ENCODE data around the gene CHMP6. TPM values are rescaled to one million over a fixed set of nuclear protein-coding genes. Genes with fewer than 3 reads are reported as not detected.

CHMP6 gene
- total RNA-seq, 1 donor from 2014 or later: 14.5 TPM

DNA sequence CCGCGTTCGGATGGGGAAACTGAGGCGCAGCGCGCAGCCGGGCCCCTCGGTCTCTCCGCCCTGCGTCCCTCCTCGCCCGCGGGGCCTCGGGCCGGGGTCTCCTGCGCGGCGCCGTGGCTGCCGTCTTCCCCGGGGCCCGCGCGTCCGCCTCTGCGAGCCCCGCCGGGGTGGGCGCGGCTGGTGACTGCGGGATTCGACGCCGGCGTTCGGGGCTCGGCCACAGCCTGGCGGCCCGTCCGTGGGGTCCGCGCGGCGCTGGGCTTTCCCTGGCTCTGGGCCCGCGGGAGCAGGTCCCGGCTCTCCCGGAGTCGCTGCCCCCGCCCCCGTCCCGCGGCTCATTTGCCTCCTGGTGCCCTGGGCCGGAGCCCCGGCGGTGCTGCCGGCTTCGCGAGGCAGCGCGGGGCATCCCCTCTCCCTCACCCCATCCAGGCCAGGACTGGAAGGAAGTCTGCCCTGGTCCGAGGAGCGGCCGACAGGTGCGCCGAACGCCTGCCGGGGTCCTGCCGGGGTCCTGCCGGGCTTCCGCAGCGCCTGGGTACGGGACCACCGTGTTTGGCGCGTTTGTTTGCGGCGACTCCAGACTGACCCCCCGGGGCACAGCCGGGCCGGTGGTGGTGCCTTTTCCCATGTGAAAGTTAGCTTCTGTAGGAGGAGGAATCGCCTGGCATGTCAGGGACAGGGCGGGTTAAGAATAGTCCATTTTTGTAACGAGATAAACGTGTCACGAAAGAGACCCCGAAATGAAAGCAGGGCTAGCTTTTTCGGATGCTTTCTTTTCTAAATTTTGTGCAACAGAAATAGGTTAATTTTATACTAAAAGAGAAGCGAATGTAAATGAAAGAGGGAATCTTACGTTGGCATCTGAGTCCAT lies 671 bp downstream of the CHMP6 start:
- DNase-seq: no peak

GRCh38 chr17:80992948-80993624 lies 1.4 kb downstream of the CHMP6 start:
- DNase-seq: no peak

GRCh38 chr17:80995131-80995530 lies 3.5 kb downstream of the CHMP6 start:
- no peak for DNase-seq

DNA sequence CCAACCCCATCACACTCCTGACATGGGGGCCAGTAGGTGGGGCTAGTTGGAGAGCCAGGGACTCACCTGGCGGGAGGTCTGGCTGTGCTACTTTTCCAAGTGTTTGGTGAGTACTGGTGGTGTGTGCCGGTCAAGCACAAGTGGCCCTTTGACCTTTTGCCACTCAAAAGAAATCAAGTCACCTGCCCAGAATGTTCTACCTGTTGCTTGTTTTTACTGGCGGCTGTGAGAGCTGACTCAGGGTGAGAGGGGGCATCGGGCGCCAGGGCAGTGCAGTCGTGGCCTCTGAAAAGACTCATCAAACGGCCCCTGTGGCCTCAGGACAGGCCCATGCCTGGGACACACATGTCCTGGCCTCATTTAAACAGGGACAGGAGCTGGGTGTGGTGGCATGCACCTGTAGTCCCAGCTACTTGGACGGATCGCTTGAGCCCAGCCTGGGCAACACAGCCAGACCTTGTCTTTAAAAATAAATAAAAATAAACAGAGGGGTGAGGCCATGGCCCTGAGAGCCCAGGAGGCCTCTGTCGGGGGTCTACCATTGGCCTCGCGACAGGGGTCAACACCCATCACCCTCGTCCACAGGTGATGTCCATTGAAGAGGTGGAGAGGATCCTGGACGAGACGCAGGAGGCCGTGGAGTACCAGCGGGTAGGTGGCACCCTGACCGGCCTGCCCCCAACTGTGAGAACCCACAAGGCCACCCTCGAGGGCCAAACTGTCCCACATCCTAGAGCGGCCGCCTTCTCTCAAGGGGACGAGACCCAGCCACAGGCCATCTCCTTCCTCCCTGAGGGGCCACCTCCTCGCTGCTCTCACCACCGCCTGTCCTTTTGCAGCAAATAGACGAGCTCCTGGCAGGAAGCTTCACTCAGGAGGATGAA lies 5.0 kb downstream of the CHMP6 start:
- no peak for DNase-seq

DNA sequence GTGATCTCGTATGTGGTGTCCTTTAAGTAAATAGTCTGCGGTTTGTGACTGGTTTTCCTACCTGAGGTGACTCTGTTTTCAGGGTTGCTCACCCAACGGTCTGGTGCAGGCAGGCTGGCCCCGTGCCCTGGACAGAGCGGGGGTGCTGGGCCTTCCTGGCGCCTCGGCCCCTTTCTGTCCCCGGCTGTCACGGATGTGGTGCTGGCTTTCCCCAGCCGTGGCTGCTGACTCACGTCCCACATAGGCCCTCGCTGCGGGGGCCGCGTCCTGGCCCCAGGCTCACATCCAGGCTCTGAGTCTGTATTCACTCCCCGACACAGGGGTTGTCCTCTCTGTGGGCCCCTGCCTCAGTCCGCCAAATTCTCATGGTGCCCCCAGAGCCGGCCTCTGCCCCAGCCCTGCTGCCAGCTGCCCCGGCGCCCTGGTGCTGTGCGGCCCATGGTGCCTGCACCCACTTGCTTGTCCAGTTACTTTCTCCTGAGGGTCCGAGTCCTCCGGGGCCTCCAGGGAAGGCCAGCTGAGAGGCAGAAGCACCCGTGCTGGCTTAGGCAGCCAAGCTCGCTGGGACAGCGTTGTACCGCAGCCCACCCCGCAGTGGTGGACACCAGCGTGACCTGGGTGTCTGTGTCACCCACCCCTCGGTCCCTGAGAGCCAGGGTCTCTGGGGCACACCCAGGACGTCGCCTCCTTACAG lies 5.9 kb downstream of the CHMP6 start:
- no peak for DNase-seq

DNA sequence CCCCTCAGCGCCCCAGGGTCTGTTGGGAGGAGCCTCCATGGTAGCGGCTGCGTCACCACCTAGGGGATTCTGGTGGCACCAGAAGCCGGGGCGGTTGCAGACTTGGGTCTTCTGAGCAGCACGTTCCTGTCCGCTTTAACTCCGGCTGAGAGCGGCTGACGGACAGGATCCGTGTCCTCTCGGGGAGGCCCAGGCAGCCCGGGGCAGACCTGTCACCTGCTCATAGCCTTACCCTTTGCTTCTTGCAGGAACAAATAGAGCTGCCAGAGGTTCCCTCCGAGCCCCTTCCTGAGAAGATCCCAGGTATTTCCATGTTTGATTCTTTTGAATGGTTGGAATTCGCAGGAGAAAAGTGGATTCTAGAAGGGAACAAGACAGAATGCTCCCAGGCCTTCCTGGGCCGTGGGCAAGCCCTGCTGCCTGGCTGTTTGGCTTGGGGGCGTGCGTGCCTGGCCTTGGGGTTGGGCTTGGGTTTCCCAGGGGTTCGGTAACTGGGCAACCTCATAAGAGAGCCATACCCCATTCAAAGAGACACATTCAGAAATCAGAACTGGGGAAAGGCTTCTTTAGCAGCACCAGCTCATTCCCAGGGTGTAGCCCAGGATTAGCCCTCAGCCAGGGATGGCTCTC lies 6.6 kb downstream of the CHMP6 start:
- DNase-seq: no peak

DNA sequence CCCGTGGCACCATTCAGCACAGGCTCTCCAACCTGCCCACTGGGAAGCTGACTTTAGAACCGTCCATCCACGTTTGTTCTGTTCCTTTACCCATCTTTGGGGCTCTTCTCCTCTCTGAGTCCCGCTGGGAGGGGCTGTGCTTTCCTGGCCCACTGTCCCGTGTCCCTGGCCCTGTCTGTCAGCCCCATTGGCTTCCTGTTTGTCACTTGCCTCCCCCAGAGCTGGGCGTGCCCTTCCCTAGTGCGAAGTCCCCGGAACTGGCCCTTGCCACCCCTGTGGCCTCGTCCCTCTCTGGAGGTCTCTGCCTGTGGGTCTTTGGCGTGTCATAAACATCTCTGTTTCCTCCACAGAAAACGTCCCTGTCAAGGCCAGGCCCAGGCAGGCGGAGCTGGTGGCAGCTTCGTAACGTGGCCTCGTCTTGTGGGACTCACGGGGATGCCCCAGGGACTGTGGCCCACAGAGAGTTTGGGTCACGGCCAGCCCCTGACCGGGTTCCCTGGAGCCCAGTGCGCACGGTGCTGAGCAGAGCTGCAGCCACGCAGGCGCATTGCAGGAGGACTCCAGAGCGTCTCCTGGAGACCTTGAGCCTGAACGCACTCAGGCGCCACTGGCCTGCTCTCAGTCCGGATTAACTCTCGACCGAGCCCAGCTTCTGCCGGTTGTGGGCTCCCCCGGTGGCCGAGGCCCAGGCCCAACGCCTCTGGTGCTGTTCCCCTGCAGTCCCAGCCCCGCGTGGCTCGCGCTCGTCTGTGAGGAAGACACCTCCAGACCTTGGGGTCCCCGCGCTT lies 7.3 kb downstream of the CHMP6 start:
- DNase-seq: no peak

DNA sequence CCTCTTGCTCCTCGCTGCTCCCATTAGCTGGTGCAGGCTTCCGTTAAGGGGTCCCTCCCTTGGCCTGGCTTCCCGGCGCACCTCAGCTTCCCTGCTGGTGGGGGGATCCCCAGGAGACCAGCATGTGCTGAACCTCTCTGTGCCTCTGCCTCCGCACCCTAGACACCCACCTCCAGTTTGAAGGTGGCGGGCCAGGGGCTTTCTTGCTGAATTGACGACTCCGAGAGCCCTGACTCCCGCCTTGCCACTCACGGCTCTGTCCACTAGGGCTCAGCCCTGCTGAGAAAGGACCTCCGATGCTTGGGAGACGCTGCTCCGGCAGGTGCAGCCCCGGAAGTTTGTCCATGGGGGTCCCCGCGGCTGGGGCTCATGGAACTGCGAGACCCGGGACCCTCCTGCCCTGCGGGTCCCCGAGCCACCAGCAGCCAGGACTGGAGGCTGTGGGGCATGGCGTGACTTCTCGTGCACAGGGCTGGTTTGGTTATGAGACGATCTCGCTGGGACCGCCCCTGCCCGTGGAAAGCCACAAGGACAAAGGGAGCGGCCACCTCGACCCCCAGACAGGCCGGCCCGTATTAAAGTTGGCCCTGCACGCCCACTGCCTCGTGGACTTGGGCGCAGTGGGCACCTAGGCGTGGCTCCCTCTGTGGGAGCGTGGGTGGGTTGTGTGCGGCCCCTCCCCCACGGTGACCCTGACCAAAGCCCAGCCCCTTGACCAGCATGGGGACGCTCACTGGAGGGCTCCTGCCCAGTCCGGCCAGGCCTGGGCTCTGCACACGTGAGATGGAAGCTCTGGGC lies 8.1 kb downstream of the CHMP6 start:
- no peak for DNase-seq

DNA sequence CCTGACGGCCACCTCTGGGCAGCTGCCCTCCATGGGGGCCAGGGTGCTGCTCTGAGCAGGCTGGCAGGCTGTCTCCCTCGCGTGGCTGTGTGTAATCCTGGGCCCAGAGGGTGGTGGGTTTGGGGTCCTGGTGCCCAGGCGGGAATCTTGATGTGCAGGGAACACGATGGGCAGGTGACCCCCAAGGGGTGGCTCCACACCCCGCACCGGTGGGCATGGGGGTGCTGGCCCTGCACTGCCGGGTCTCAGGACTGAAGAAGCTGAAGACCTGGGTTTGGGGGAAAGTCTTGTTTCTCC lies 8.6 kb downstream of the CHMP6 start:
- no peak for DNase-seq

DNA sequence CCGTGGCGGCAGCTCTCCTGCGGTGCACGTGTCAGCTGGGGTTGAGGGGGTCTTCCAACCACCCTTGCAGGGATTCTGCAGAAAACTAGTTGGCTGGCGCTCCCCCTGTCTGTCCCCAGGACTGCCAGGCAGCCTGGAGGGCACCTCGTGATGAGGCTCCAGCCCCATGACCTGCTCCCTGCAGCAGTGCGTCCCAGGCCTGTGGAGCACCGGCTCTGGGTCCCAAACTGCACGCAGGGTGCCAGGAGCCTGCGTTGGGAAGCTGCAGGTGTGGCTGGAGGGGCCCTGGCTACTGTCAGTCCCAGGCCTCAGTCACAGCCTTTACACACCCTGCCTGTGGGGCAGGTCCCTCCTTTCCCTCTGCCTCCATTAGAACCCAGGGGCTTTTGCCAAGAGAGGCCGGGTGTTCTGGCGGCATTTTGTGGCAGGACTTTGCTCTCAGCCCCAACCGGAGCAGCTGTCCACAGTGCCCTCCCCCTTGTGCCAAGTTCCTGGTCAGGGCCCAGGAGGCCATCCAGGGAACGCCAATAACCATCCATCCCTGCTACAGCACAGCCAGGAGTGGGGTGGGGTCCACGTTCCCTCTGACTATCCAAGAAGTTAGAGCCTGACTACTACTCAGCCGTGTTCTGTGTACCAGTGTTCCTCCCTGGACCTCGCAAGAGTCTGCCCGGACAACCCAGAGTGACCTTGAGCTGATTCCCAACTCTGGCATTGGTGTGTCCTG lies 9.2 kb downstream of the CHMP6 start:
- DNase-seq: no peak

- DNase-seq: no peak
Observed at GRCh38 chr17:81002013-81002384, 10.4 kb downstream of the CHMP6 start.

- DNase-seq: no peak
Observed at GRCh38 chr17:81002409-81003361, 11.0 kb downstream of the CHMP6 start.

DNA sequence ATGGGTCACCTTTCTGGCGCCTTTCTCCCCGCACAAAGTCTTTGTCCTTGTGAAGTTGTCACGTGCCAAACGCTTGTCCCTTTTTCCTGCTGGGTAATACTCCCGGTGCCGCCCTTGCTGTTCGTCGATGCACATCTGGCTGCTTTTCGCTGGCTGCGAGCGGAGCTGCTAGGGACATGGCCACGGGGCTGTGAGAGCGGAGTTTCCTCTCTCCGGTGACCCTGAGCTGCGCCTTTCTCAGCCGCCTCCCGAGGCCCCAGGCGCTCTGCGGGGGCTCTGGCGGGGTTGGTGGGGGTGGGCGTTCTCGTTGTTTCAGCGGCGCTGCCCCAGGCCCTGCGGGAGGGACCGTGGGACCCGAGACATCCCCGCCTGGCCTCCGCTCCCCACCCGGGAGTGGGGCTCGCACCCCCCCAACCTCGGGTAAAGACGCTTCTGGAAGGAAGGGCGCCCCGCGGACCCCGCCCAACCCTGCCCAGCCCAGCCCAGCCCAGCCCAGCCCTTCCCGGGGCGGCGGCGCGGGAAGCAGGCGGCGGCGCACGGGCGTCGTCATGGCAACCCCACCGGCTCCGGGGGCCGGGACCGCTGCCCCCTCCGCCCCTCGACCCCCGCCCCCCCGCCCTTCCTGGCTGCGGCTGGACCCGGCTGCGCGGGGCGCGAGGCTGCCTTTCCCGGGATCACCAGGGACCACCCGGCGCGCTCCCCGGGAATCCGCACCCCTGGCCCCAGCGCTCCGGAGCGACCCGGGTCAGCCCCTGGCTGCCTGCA lies 12.3 kb downstream of the CHMP6 start:
- no peak for DNase-seq

DNA sequence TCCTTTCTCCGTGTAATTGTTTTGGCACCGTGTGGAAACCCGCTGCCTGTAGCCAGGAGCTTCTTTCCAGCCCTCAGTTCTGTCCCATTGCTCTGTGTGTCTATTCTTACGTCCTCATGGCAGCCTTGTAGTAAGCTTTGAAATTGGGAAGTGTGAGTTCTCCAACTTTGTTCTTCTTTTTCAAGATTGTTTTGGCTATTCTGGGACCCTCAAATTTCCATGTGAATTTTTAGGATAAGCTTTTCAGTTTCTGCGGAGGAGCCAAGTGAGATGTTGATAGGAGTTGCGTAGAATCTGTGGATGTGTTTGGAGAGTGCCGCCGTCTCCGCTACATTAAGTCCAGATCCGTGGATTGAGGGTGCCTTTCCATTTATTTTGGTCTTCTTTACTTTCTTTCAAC lies 15.2 kb downstream of the CHMP6 start:
- no peak for DNase-seq

DNA sequence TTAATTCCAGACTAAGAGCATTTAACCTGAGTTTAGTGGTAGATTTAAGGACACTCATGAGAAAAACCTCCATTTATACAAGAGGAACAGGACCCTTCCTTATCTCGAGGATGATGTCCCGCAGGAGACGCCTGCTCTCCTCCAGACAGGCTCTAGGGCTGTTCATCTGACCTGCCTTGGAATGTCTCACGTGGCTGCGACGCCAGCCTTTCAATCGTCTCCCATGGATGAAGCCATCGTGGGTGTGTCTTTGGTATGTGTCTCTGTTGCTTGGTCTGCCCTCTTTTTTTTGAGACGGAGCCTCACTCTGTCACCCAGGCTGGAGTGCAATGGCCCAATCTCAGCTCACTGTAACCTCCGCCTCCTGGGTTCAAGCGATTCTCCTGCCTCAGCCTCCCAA lies 16.5 kb downstream of the CHMP6 start:
- no peak for DNase-seq

DNA sequence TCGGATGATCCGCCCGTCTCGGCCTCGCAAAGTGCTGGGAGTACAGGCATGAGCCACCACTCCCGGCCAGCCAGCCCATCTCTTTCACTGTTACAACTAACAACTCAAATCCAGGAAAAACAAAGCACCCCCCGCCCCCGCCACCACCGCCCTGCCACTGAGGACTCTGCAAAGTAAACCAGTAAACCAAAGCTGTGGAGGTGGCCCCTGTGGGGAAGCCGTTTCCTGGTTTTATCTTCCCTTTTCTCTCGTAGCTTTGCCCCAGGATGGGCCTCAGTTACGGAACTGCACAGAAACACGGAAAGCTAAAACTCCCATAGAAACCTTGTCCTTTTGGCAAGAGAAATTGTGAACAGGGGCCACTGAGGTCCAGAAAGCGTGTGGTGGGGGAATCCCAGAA lies 17.5 kb downstream of the CHMP6 start:
- no peak for DNase-seq

- DNase-seq: no peak
Observed at GRCh38 chr17:81010935-81011334, 19.3 kb downstream of the CHMP6 start.

- DNase-seq: no peak
Observed at GRCh38 chr17:81011951-81012350, 20.3 kb downstream of the CHMP6 start.
